Measurements from ENCODE around the gene NDUFS2. TPM values are rescaled to one million over a fixed set of nuclear protein-coding genes. Genes with fewer than 3 reads are reported as not detected.

Gene NDUFS2
- total RNA-seq, 2 donors from 2014 or later: 54.3 to 57.9 TPM

DNA sequence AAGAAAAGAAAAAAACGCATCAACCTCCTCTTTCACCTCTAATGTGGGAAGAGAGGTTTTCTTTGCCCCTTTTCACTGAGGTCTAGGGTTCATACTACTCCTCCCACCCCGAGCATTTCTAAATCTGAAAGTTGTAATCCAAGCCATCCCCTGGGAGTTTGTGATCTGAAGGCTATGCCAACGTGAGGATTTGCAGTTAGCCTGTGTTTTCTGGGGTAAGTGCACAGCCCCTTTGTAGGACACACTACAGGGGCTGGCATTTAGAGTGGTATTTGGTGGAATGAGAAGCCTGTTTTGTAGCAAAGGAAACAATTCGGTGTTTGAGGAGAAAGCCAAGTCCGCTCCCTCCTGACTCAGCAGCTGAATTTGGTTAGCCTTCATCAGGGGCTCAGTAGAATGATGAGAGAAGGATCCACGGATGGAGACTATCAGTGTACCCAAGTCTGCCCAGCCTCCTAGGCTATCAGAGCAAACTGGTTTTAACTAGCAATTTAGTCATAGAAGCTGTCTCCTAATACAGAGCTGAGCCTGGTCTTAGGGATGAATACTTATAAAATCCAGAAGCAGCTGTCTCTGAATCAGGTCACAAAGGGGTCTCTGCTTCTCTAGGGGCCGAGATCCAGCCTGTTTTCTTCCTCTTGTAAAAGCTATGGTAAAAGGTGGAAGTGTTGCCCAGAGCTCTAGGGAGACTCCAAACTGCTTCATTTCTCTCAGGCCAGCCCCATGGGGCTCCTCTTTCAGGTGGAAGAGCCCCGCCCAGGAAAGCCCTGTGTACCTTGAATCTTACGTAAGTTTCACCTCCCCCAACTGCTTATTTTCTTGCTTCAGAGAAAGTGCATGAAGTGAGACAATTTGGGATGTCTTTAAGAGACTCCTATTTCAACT, 58.5 kb downstream of the NDUFS2 start:
- DNase-seq (ENCODE audit: low spot score): no peak
- intact Hi-C loops (cut with DNase I): no loop called here

DNA sequence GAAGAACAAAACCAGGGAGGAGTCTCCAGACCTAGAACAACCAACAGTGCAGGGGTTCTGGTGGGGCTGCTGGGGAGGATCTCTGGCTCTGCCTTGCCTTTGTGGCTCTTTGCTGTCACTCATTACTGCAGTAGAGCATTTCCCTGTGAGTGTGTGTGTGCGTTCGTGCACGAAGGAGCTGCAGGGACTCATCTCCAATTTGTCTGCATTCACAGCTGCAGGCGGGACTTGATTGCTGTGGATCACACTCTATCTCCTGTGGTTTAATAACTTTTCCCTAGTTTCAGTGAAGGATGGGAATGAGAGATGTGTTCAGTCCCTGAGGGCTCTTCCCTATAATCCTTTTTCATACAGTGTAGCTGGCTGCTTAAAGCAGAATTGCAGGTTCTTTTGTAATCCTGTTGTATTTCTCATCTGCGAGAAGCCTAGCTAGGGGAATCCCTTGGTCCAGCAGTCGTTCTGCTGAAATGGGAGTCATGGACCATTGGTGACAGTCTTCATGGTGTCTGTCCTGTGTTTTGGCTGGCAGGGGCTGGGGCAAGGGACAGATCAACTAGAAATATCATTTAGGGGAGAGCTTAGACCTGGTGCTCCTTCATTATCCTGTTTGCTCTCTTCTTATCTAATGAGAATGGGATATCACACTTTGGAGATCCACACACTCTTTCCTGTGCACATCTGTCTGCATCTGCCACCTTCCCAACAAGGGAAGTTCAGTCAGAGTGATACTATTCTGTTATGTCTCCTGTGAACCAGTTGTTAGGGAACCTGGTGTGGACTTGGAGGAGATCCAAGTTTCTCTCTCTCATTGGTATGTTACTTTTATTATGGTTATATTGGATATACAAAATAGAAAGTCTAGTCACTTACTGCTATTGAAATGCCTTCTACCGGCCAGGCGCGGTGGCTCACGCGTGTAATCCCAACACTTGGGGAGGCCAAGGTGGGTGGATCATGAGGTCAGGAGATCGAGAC, 59.4 kb downstream of the NDUFS2 start:
- intact Hi-C loops (cut with DNase I): no loop called here
- no peak for DNase-seq (ENCODE audit: low spot score)

Small RNA genes lying within 50 kb of the gene (microRNA-seq; reads per million reads assigned to microRNA genes)
- gene MIR5187 (ENCODE audit: borderline microRNAs expressed in 2 of 2): 1.6 to 2.1 reads per million in 2 donors

Other genes with a start within 250 kb of the NDUFS2 start
- gene ITLN2, start 247.6 kb upstream of the NDUFS2 start, total RNA-seq: not detected
- 10 to 100 TPM; 16.0 to 17.3 TPM for gene F11R, start 181.2 kb upstream of the NDUFS2 start, total RNA-seq
- 10 to 100 TPM in 1 of 2 donors, 1 to 10 TPM in 1; 4.5 to 12.5 TPM for gene TSTD1, start 163.4 kb upstream of the NDUFS2 start, total RNA-seq
- gene USF1, start 156.4 kb upstream of the NDUFS2 start, total RNA-seq: 10 to 100 TPM; 33.5 to 40.0 TPM
- gene ARHGAP30, start 132.5 kb upstream of the NDUFS2 start, total RNA-seq: 10 to 100 TPM; 10.5 to 15.2 TPM
- under 1 TPM in 1 of 2 donors, not detected in 1; 0.19 TPM for gene NECTIN4, start 112.8 kb upstream of the NDUFS2 start, total RNA-seq
- gene KLHDC9, start 104.0 kb upstream of the NDUFS2 start, total RNA-seq: 1 to 10 TPM; 2.4 to 4.2 TPM
- gene PFDN2, start 84.3 kb upstream of the NDUFS2 start, total RNA-seq: 10 to 100 TPM; 35.8 to 43.6 TPM
- gene NIT1, start 84.3 kb upstream of the NDUFS2 start, total RNA-seq: 10 to 100 TPM; 23.7 to 29.6 TPM
- 10 to 100 TPM; 32.1 to 35.8 TPM for gene DEDD, start 69.7 kb upstream of the NDUFS2 start, total RNA-seq
- 10 to 100 TPM; 54.8 to 63.0 TPM for gene UFC1, start 48.4 kb upstream of the NDUFS2 start, total RNA-seq
- 10 to 100 TPM; 12.9 to 20.8 TPM for gene USP21, start 42.9 kb upstream of the NDUFS2 start, total RNA-seq
- 10 to 100 TPM; 15.0 to 16.8 TPM for gene PPOX, start 35.9 kb upstream of the NDUFS2 start, total RNA-seq
- gene B4GALT3, start 24.9 kb upstream of the NDUFS2 start, total RNA-seq: 10 to 100 TPM; 12.7 to 17.3 TPM
- gene ADAMTS4, start 3.3 kb upstream of the NDUFS2 start, total RNA-seq: 100 to 1,000 TPM in 1 of 2 donors, 10 to 100 TPM in 1; 28.0 to 125 TPM
- gene FCER1G, start 12.9 kb downstream of the NDUFS2 start, total RNA-seq: 100 to 1,000 TPM in 1 of 2 donors, 10 to 100 TPM in 1; 40.4 to 101 TPM
- gene APOA2, start 21.3 kb downstream of the NDUFS2 start, total RNA-seq: not detected
- gene TOMM40L, start 23.7 kb downstream of the NDUFS2 start, total RNA-seq: 10 to 100 TPM; 13.4 to 15.0 TPM
- gene NR1I3, start 35.8 kb downstream of the NDUFS2 start, total RNA-seq: not detected
- gene PCP4L1, start 56.4 kb downstream of the NDUFS2 start, total RNA-seq: 1 to 10 TPM; 3.0 to 4.6 TPM
- 1 to 10 TPM; 1.3 to 1.5 TPM for gene MPZ, start 107.6 kb downstream of the NDUFS2 start, total RNA-seq
- gene SDHC, start 112.0 kb downstream of the NDUFS2 start, total RNA-seq: 100 to 1,000 TPM; 119 to 123 TPM
- not detected for gene CFAP126, start 165.5 kb downstream of the NDUFS2 start, total RNA-seq